GOT3 (cell line): ENCODE data around the gene NTN5.

ENCODE experiments used
- DNase-seq: peaks from one replicate; lab custom pipeline; 2025; ENCODE audit warnings: mixed read lengths; lab: John Stamatoyannopoulos, UW

The NTN5 gene

DNA sequence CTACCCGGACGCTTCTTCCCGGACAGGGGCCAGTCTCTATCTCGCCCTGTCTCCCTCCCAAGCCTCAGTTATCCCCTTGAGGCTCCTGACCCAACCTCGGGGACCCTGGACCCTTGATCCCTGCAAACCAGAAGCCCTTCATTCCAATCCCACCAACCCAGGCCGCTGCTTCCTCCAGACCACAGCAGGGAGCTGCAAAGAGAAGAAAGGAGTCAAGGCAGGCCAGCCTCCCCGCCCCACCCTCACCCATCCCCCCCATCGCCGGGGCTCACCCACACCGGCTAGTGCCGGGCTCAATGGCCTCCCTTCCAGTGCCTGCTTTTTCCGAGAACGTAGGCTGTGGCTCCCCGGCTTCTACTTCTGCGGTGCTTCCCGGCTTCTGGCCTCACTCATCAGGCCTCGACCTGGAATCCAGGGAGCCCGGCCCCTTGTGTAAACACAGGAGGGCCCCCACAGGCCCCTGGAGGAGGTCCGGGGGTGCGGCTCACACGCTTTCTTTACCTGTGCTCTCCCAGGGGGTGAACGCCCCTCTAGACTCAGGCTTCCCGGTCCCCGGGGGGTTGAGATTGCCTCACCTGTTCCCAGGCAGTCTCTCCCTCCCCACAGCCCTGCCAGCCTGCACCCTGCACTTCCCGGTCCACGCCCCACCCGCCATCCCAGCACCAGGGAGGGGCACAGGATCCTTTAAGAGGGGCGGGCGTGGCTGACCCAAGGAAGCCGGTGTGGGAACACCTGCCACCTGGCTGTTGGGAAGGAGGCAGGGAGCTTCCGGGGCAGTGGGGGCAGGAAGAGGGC, 58.2 kb downstream of the NTN5 start, which contains the start of gene FAM83E:
Gene FAM83E (minus strand): TSS at position 641 of the 795 bp plus-strand sequence. CDS start 1,704 bp downstream, outside the sequence.
- no peak for DNase-seq

DNA sequence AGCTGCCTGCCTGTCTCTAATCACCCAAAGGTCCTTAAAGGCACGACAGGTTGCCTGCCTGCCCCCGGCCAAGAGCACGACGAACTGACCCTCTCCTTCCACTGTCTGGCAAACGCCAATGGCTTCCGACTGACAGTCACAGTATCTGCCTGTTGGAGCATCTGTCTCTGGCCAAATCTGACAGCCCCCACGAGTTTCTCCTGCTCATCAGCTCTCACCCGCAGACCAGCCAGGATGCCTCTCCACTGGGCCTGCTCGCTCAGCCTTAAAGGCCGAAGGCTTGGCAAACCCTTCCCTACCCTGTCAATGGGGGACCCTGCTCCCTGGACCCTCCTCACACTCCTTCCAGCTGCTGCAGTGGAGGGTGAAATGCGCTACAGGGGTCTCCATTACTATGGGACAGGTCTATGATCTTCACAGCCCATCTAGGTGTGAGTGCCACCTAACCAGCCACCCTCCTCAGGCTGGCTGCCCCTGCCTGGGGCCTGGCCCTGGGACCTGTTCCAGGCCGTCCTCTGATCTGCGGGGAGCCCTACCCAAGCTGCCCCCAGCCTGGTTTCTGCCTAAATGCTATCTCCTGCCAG, 58.9 kb downstream of the NTN5 start:
- DNase-seq: no peak

DNA sequence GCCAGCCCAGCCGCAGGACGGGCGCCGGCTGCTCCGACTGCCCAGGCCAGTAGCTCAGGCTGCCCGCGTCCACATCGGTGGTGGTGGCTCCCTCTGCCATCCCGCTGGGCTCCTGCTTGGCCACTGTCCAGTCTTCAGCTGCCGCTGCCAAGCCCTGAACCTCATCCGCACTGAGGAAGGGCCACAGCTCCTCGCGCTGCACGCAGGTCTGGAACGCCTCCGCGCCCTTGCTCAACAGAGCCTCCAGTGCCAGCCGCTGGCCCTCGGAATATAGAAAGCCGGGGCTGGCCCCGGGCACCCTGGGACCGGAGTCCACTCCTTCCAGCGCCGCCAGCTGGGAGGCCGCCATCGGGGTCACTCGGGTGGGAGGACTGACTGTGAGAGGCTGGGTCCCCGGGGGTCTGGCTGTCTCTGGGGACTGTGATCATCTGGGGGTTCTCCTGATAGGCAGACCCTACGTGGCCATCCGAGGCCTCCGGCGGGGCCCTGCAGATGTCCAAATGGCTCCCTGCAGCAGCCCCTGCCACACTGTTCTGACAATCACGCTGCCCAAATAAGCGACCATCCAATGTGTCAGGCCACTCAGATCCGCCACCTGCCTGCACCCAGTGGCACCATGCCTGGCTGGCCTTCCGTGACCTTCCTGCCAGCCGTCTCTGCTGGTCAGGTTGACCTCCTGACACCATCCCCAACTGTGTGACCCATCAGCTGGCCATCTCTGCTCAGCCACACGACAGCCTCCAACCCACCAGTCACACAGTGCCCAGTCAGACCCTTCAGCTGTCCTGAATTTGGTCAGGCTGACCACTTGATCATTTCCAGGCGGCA, 59.6 kb downstream of the NTN5 start:
- peak; percentile 24 for DNase-seq

DNA sequence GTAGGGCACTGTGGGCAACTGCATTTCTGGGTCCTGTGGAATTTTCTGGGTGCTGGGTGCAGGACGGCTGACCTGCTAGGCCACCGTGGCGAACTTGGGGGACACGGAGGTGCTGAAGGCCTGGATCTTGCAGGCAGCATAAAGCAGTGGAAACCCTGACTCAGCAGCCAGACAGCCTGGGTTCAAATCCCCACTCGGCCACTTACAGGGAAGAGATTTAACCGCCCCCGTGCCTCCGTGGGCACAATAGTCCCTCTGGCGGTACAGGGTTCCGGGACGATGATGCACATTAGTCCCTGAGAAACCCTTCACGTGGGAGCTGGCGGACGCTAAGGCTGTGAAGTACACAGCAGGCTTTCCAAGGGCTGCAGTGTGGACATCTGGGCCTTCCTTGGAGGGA, 60.9 kb downstream of the NTN5 start:
- no peak for DNase-seq
